Measurements from ENCODE around the gene SEPTIN2.
A peak's percentile ranks its signal among the peaks of the same experiment; 100 is the strongest.
"Not testable (repeated sequence)": the region's sequence is repeated elsewhere in the genome, so short reads cannot be mapped to it uniquely, and the experiment has no call there.

The SEPTIN2 gene

DNA sequence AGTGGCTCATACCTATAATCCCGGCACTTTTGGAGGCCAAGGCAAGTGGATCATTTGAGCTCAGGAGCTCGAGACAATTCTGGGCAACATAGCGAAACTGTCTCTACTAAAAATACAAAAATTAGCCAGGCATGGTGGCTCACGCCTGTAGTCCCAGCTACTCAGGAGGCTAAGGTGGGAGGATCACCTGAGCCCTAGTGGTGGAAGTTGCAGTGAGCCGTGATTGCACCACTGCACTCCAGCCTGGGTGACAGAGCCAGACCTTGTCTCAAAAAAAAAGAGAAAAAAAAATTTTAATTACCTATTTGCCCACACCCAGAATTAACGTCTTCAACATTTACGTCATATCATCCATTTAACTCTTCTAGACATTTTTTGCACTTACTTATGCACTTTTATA, 69.7 kb downstream of the SEPTIN2 start:
- not testable (repeated sequence) for DNase-seq (ENCODE audit: low spot score)

DNA sequence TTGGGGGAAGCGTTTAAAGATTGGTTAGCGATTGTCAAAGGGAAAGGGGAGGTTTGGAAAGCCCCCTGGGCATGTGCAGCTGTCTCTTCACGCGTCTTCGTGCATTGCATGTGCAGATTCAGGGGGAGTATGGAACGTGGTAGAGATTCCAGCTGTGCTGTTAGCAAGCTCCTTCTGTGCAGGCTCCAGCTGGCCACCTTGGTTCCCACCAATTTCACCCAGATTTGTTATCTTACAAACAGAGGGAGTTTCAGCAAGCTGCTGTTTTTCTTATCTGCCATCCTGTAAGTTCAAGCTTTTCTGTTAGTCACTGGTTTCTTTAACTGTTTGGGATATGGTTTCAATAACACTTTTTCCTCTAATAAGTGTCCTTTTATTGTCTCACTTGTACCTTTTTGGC, 70.8 kb downstream of the SEPTIN2 start:
- DNase-seq (ENCODE audit: low spot score) = no peak

DNA sequence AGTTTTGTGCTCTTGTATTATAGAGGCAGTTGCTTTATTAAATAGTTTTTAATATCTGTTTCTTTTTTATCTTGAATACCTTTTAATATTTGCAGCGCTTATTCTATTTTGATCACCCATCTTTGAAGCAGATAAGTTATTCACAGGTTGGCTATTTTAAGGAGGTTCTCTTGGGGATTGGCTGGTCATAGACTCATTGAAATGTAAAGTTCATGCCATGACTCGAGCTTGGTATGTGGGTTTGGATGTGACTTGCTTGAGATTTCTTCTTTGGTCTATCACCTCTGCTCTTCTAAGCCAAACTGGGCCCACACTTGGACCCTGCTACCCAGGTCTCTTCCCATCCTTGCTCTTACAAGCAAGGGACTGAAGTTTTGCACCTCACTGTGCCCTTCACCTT, 74.0 kb downstream of the SEPTIN2 start:
- no peak for DNase-seq (ENCODE audit: low spot score)

DNA sequence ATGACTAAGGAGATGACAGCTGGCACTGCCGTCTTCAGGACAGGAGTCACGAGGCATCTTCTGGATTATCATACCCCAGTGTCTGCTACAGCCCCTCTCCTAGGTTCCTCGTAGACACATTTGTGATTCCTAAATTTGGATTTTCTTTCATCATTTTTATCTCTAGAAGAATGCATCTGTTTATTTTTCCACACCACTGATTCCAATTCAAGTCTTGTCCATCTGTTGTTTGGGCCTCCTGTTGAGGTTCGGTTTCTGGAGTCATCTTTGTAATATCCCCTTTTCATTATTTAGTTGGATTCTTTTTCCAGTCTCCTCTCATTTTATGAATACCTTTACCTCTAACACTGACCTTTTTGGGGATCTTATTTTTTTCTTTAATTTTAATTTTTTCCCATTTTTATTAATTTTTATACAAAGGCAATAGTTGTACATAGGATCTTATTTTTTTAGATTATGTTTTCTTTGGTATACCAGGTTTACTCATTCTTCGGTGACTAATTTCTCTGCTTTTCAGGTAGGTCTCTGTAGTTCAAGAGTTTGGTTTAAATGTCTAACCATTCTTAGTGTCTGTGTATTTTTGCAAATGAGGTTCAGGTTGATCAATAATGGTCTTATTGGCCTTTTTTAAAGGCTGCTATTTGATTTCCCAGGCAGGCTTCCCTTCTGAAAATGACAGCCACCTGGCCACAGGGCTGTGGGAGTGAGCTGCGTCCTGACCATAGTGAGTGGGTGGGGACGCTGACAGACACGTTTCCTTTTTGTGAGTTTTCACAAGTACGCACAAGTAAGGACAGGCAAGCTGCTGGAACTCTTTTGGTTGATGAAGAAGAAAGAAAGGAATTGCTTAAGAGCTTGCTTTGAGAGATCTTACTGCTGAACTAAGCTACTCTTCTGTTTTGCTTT, 74.8 kb downstream of the SEPTIN2 start:
- no peak for DNase-seq (ENCODE audit: low spot score)

DNA sequence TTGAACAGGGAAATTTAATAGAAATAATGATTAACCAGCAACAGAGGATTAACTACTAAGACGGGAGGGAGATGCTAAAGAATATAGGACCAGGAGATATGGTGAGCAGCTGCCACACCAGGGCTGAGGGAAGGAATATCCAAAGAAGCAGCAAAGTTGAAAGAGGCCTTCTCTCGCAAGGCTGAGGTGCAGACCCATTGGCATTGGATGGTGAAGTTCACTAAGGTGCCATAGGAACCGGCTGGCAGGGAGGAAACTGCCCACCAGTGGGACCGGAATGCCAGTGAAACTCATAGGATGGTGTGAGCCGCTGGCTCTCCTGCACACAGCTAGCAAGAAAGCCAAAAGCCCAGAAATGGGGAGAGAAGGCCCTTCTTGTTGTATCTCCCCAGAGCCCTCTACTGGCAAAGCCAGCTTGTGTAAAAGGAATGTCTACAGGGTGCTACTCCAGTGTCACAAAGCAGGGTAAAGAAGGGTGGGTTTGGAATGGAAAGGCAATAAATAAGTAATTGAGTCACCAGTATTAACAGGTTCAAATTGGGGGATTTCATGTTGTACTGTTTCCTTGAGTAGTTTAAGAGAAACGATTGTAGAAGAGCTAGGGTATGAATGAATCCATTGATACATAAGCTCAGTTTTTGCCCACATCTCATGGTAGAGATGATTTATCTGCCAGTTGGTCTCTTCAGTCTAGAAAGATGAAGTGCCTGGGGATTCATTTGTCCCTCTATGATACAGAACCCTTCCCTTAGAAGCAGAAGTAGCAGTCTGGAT, 76.4 kb downstream of the SEPTIN2 start:
- peak; percentile 53 for DNase-seq (ENCODE audit: low spot score)

DNA sequence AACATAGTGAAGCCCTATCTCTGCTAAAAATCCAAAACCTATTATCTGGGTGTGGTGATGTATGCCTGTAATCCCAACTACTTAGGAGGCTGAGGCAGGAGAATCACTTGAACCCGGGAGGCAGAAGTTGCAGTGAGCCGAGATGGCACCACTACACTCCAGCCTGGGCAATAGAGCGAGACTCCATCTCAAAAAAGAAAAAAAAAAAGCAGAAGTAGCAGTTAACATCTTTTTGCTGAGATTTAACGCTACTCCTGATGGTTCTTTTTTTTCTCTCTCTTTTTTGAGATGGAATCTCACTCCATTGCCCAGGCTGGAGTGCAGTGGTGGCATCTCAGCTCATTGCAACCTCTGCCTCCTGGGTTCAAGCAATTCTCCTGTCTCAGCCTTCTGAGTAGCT, 77.0 kb downstream of the SEPTIN2 start:
- not testable (repeated sequence) for DNase-seq (ENCODE audit: low spot score)

DNA sequence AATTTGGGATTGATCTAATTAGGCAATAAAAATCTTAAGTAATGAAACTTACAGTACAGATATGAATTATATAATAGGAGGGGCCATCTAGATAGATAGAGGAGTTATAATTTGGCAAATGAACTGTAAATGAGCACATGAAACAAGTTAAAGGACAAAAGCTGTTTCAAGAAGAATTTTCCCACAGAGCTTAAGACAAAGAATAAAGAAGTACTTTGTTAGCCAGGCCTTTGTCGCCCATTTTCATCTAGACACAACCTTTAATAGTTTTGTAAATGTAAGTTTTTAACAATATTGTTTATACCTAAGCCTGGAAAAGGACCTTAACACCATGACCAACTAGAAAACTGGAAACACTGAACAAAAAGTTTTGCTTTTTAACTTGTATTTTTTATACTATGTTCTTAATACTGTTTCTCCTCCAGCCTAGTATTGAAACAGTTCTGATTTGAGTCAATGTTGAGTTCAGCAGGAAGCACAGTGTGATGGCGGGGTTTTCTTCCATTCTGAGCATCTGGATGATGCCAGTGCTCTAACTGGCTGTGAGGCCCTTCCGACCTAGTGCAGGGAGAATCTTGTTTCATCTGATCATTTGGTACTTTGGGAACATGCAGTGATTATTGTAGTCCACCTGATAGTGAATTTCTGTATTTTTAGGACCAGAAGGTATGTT, 77.9 kb downstream of the SEPTIN2 start:
- DNase-seq (ENCODE audit: low spot score) = no peak

DNA sequence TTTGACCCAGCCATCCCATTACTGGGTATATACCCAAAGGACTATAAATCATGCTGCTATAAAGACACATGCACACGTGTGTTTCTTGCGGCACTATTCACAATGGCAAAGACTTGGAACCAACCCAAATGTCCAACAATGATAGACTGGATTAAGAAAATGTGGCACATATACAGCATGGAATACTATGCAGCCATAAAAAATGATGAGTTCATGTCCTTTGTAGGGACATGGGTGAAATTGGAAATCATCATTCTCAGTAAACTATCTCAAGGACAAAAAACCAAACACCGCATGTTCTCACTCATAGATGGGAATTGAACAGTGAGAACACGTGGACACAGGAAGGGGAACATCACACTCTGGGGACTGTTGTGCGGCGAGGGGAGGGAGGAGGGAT, 81.1 kb downstream of the SEPTIN2 start:
- DNase-seq (ENCODE audit: low spot score) = not testable (repeated sequence)

DNA sequence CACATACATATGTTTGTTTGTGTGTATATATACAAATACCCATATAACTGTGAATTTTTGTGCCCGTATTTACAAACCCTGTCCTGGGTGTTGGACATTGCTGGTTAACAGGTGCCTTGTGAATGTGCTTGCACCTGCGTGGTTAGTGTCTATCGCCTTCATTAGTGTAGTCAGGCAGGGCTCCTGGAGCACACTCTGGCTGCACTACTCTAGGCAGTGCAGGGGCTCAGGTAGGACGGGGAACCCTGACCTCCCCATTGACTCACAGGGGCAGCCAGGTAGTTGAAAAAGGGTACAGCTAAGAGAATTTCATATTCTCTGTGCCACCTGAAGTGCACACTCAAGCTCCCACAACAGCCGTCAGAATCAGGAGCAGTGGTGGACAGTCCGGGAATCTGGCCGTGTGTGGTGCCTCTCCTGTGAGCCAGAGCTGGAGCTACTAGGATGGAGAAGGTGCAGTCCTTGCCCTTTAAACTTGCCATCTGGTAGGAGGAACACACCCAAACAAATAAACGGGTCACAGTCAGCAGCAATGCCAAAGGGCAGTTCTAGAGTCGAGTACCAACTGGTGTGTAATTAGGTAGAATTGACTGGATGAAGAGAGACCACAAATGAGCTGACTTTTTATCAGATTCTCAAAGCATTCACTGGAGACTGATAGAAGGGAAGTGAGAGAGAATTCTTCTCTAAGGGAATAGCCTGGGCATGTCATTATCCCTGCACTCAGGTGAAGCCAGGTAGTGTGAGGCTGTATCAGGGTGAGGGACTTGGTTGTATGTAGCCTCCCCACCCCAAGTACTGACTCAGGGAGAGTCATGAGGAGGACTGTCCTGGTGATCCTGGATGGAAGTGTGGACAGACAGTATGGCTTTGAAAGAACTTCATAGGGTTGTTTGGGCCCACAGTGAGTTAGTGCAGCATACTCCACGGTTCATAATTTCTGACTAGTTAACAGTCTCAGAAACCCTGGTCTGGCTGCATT, 84.5 kb downstream of the SEPTIN2 start:
- no peak for DNase-seq (ENCODE audit: low spot score)
